Prostate gland (tissue), 2 donors: Measurements from ENCODE around the gene SYNM. TPM values are rescaled to one million over a fixed set of nuclear protein-coding genes. Genes with fewer than 3 reads are reported as not detected.

Source experiments
- DNase-seq: peaks from one replicate; pipeline ENCODE4 v3.0.0-alpha.2; 2019; ENCODE audit warnings: low spot score
- H3K27ac ChIP-seq, 2 donors: fragments of 200-600 bp; sonication (generic); 2 replicates each; pipeline ENCODE4 v1.5.1; 2017 to 2019
- H3K27me3 ChIP-seq: fragments of 200-600 bp; sonication (generic); replicated peaks from 2 replicates; pipeline ENCODE4 v1.5.1; 2019; ENCODE audit not compliant: insufficient read depth
- H3K36me3 ChIP-seq, 2 donors: fragments of 200-600 bp; sonication (generic); 1 replicate in 1 of 2; 2 replicates in 1 of 2; pipeline versions ENCODE4 v1.5.1 to v1.8.1; 2017 to 2019
- H3K4me1 ChIP-seq: fragments of 200-600 bp; sonication (generic); replicated peaks from 2 replicates; pipeline ENCODE4 v1.5.1; 2019
- H3K4me3 ChIP-seq, 2 donors: fragments of 200-600 bp; sonication (generic); 2 replicates each; pipeline ENCODE4 v1.5.1; 2017 to 2019
- H3K9me3 ChIP-seq: fragments of 200-600 bp; sonication (generic); 2 replicates; pipeline ENCODE4 v1.5.1; 2017
- POLR2A ChIP-seq: fragments of 450-650 bp; IDR thresholded peaks from one replicate; pipeline ENCODE4 v1.6.1; 2016; ENCODE audit warnings: antibody characterized with exemption, mild to moderate bottlenecking
- POLR2AphosphoS5 ChIP-seq: sonication (generic); formaldehyde crosslinking; IDR thresholded peaks from one replicate; pipeline ENCODE4 v1.6.1; 2017; ENCODE audit warnings: antibody characterized with exemption
- WGBS: methylation state at CpG from one replicate; pipeline ENCODE4 v1.1.5; 2018; 5-methylcytosine and 5-hydroxymethylcytosine counted together
- intact Hi-C: fragments of 100-400 bp; cut with DNase I; formaldehyde crosslinking; loops from one replicate; pipeline ENCODE4 v1.14.2; 2022
- total RNA-seq, 2 donors: library from RNA; depleted of rRNA; stranded (reverse); fragments of >200 nt; gene quantifications; one replicate each; pipeline ENCODE4 v1.1.0, GENCODE V29; 2016
- TF ChIP-seq, protein P1 (sequence below), 4 experiments: fragments of 200-600 bp in 2 of 4; fragments of 450-650 bp in 2 of 4; sonication (generic) in 2 of 4; IDR thresholded peaks; 1 replicate in 3 of 4; 2 replicates in 1 of 4; pipeline ENCODE4 v1.5.1; 2016 to 2019; ENCODE audit warnings: antibody characterized with exemption in 4 of 4, mild to moderate bottlenecking in 2 of 4, moderate library complexity in 2 of 4

Gene SYNM
- total RNA-seq, 2 donors from 2014 or later = 181 to 185 TPM

DNA sequence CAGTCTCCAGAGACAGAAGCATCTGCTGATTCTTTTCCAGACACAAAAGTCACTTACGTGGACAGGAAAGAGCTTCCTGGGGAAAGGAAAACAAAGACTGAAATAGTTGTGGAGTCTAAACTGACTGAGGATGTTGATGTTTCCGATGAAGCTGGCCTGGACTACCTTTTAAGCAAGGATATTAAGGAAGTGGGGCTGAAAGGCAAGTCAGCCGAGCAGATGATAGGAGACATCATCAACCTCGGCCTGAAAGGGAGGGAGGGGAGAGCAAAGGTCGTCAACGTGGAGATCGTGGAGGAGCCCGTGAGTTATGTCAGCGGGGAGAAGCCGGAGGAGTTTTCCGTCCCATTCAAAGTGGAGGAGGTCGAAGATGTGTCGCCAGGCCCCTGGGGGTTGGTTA is 25.4 kb downstream of the SYNM start:
- H3K4me1 ChIP-seq = no peaks in the 10 kb centered on the region
- DNase-seq = no peak
- no peak overlapping the region for H3K27ac ChIP-seq
- no peak overlapping the region for H3K4me3 ChIP-seq
- intact Hi-C loops = no loop called here
- no peaks in the 10 kb centered on the region for H3K27me3 ChIP-seq
- H3K9me3 ChIP-seq = no peaks in the 10 kb centered on the region
- TF ChIP-seq POLR2AphosphoS5 (no peak), POLR2A (no peak)
- TF ChIP-seq, protein P1, sequence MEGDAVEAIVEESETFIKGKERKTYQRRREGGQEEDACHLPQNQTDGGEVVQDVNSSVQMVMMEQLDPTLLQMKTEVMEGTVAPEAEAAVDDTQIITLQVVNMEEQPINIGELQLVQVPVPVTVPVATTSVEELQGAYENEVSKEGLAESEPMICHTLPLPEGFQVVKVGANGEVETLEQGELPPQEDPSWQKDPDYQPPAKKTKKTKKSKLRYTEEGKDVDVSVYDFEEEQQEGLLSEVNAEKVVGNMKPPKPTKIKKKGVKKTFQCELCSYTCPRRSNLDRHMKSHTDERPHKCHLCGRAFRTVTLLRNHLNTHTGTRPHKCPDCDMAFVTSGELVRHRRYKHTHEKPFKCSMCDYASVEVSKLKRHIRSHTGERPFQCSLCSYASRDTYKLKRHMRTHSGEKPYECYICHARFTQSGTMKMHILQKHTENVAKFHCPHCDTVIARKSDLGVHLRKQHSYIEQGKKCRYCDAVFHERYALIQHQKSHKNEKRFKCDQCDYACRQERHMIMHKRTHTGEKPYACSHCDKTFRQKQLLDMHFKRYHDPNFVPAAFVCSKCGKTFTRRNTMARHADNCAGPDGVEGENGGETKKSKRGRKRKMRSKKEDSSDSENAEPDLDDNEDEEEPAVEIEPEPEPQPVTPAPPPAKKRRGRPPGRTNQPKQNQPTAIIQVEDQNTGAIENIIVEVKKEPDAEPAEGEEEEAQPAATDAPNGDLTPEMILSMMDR (IDR thresholded peaks at IDR 0.05) = no peak
- whole genome bisulfite sequencing = 80% methylated on average over 13 of the region's 13 CpGs
- H3K36me3 ChIP-seq = no peaks in the 10 kb centered on the region

DNA sequence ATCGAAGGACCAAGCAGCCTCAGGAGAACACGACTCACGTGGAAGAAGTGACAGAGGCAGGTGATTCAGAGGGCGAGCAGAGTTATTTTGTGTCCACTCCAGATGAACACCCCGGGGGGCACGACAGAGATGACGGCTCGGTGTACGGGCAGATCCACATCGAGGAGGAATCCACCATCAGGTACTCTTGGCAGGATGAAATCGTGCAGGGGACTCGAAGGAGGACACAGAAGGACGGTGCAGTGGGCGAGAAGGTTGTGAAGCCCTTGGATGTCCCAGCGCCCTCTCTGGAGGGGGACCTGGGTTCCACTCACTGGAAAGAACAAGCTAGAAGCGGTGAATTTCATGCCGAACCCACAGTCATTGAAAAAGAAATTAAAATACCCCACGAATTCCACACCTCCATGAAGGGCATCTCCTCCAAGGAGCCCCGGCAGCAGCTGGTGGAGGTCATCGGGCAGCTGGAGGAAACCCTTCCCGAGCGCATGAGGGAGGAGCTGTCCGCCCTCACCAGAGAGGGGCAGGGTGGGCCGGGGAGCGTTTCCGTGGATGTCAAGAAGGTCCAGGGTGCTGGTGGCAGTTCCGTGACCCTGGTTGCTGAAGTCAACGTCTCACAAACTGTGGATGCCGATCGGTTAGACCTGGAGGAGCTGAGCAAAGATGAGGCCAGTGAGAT is 26.0 kb downstream of the SYNM start:
- Histone ChIP-seq H3K36me3 (no peaks in the 10 kb centered on the region), H3K27me3 (no peaks in the 10 kb centered on the region), H3K4me3 (no peak overlapping the region), H3K4me1 (no peaks in the 10 kb centered on the region), H3K9me3 (no peaks in the 10 kb centered on the region), H3K27ac (no peak overlapping the region)
- intact Hi-C loops = no loop called here
- WGBS = 93% methylated on average over 30 of the region's 30 CpGs
- TF ChIP-seq POLR2AphosphoS5 (no peak), POLR2A (no peak)
- TF ChIP-seq, protein P1 (IDR thresholded peaks at IDR 0.05) = no peak
- no peak for DNase-seq

DNA sequence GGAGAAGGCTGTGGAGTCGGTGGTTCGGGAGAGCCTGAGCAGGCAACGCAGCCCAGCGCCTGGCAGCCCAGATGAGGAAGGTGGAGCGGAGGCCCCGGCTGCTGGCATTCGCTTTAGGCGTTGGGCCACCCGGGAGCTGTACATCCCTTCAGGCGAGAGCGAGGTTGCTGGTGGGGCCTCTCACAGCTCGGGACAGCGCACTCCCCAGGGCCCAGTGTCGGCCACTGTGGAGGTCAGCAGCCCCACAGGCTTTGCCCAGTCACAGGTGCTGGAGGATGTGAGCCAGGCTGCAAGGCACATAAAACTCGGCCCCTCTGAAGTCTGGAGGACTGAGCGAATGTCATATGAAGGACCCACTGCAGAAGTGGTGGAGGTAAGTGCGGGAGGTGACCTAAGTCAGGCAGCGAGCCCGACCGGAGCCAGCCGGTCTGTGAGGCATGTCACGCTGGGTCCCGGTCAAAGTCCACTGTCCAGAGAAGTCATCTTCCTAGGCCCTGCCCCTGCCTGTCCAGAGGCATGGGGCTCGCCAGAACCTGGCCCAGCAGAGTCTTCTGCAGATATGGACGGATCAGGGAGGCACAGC is 26.7 kb downstream of the SYNM start:
- H3K4me1 ChIP-seq = no peaks in the 10 kb centered on the region
- no peaks in the 10 kb centered on the region for H3K27me3 ChIP-seq
- H3K4me3 ChIP-seq = no peak overlapping the region
- H3K9me3 ChIP-seq = no peaks in the 10 kb centered on the region
- H3K36me3 ChIP-seq = no peaks in the 10 kb centered on the region
- intact Hi-C loops = no loop called here
- TF ChIP-seq POLR2A (no peak), POLR2AphosphoS5 (no peak)
- TF ChIP-seq, protein P1 (IDR thresholded peaks at IDR 0.05) = no peak
- 88% methylated on average over 25 of the region's 25 CpGs for WGBS
- no peak overlapping the region for H3K27ac ChIP-seq
- DNase-seq = no peak

DNA sequence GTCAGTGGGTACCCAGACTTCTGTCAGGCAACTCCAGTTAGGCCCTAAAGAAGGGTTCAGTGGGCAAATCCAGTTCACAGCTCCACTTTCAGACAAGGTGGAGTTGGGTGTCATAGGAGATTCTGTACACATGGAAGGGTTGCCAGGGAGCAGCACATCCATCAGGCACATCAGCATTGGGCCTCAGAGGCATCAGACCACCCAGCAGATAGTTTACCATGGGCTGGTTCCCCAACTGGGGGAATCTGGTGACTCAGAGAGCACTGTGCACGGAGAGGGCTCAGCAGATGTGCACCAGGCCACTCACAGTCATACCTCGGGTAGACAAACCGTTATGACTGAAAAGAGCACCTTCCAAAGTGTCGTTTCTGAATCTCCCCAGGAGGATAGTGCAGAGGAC is 27.2 kb downstream of the SYNM start:
- Histone ChIP-seq H3K36me3 (no peaks in the 10 kb centered on the region), H3K9me3 (no peaks in the 10 kb centered on the region), H3K4me1 (no peaks in the 10 kb centered on the region), H3K4me3 (no peak overlapping the region), H3K27me3 (no peaks in the 10 kb centered on the region), H3K27ac (no peak overlapping the region)
- intact Hi-C loops = no loop called here
- DNase-seq = no peak
- TF ChIP-seq POLR2A = no peak
- TF ChIP-seq, protein P1 (IDR thresholded peaks at IDR 0.05) = no peak
- TF ChIP-seq POLR2AphosphoS5 = no peak
- 89% methylated on average over 4 of the region's 4 CpGs for WGBS
